ENCODE measurements around the gene ARL15. TPM values are rescaled to one million over a fixed set of nuclear protein-coding genes. Genes with fewer than 3 reads are reported as not detected.

Gene ARL15
- total RNA-seq, 4 donors from 2014 or later, result 10.6 to 24.0 (median 18.9) TPM

DNA sequence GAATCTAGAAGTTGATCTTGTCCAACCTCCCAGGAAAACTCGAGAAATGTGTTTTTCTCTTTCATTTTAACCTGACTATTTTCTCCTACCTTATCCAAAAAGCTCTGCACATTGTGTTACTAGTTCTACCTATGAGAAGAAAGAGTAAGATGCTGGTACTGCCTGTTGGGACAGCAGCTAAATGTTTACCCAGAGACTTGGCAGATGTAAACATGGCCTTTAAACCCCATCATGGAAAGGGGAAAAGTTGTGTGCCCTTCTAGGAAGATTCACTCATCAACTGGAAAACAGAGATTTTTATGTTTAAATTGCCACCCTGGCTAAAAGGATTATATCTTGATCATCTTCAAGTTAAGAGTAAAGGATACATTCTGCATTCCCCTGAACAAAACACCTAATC lies 3.5 kb downstream of the ARL15 start:
- WGBS, 2 donors (ENCODE audit: low coverage in 1 of 2), result 79 to 88% methylated on average over 1 of the region's 1 CpG
- ATAC-seq, result no peak

DNA sequence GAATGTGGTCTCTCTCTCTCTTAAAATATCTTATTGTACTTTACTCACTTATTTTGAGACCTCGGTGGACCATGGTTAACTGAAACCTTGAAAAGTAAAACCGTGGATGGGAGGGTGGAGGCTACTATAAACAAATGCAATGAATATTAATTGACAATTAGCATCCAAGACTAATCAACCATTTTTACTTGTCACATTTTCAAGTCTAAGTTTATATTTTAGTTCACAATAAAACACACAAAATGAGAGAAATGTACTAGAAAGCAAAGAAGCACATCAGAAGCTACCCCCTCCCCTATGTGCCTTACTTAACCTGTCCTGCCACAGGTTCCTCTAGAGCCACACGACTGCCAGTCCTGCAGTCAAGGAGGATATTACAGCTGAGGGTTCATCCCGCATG lies 4.6 kb downstream of the ARL15 start:
- H3K27ac ChIP-seq, result no peak overlapping the region
- no peaks in the 10 kb centered on the region for H3K9me3 ChIP-seq
- H3K4me3 ChIP-seq, result no peak overlapping the region
- peaks cover 0 to 31% (median 4%) of the 10 kb centered on the region in 3 donors for H3K4me1 ChIP-seq
- H3K27me3 ChIP-seq, result no peaks in the 10 kb centered on the region
- no peaks in the 10 kb centered on the region for H3K36me3 ChIP-seq
- no peak for TF ChIP-seq EP300 (IDR thresholded peaks at IDR 0.05)
- TF ChIP-seq POLR2A (IDR thresholded peaks at IDR 0.05), result no peak
- TF ChIP-seq, protein P1, sequence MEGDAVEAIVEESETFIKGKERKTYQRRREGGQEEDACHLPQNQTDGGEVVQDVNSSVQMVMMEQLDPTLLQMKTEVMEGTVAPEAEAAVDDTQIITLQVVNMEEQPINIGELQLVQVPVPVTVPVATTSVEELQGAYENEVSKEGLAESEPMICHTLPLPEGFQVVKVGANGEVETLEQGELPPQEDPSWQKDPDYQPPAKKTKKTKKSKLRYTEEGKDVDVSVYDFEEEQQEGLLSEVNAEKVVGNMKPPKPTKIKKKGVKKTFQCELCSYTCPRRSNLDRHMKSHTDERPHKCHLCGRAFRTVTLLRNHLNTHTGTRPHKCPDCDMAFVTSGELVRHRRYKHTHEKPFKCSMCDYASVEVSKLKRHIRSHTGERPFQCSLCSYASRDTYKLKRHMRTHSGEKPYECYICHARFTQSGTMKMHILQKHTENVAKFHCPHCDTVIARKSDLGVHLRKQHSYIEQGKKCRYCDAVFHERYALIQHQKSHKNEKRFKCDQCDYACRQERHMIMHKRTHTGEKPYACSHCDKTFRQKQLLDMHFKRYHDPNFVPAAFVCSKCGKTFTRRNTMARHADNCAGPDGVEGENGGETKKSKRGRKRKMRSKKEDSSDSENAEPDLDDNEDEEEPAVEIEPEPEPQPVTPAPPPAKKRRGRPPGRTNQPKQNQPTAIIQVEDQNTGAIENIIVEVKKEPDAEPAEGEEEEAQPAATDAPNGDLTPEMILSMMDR (IDR thresholded peaks at IDR 0.05), result no peak
- TF ChIP-seq POLR2AphosphoS5 (IDR thresholded peaks at IDR 0.05), result no peak
- 88 to 92% methylated on average over 3 to 4 of the region's 4 CpGs for WGBS, 2 donors (ENCODE audit: low coverage in 1 of 2)
- ATAC-seq, result no peak

More for the DNA sequence above, 3.5 kb downstream of the ARL15 start:
- TF ChIP-seq POLR2A (IDR thresholded peaks at IDR 0.05), result no peak
- TF ChIP-seq EP300 (IDR thresholded peaks at IDR 0.05), result no peak
- TF ChIP-seq, protein P1 (IDR thresholded peaks at IDR 0.05), result no peak
- no peak for TF ChIP-seq POLR2AphosphoS5 (IDR thresholded peaks at IDR 0.05)
- Histone ChIP-seq H3K4me3 (no peak overlapping the region), H3K27me3 (no peaks in the 10 kb centered on the region), H3K4me1 (peaks cover 4 to 27% (median 4%) of the 10 kb centered on the region in 3 donors), H3K27ac (no peak overlapping the region), H3K9me3 (no peaks in the 10 kb centered on the region), H3K36me3 (no peaks in the 10 kb centered on the region)

DNA sequence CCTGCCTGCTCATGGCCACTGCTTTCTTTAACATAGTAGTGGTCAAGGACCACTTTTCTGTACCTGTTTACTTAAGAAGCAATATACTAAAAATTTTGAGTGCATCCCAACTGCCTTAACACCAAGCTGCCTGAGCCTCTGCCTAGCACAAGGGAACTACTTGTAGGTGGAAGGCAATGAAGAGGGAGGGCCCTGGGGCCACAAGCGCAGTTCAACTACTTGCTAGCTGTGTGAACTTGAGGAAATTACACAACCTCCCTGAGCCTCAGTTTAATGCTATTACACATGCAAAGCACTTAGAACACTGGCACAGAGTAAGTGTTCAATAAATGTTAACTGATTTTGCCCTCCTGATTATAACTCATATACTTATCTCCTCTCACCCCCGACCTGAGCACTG lies 6.3 kb downstream of the ARL15 start:
- no peak for ATAC-seq
- no peak for TF ChIP-seq POLR2AphosphoS5 (IDR thresholded peaks at IDR 0.05)
- TF ChIP-seq, protein P1 (IDR thresholded peaks at IDR 0.05), result no peak
- TF ChIP-seq EP300 (IDR thresholded peaks at IDR 0.05), result no peak
- no peak for TF ChIP-seq POLR2A (IDR thresholded peaks at IDR 0.05)
- no peaks in the 10 kb centered on the region for H3K27me3 ChIP-seq
- H3K9me3 ChIP-seq, result no peaks in the 10 kb centered on the region
- 54 to 80% methylated on average over 1 to 2 of the region's 2 CpGs for WGBS, 2 donors (ENCODE audit: low coverage in 1 of 2)
- H3K27ac ChIP-seq, result no peak overlapping the region
- H3K36me3 ChIP-seq, result no peaks in the 10 kb centered on the region
- H3K4me1 ChIP-seq, result peaks cover 0 to 28% (median 4%) of the 10 kb centered on the region in 3 donors
- no peak overlapping the region for H3K4me3 ChIP-seq

DNA sequence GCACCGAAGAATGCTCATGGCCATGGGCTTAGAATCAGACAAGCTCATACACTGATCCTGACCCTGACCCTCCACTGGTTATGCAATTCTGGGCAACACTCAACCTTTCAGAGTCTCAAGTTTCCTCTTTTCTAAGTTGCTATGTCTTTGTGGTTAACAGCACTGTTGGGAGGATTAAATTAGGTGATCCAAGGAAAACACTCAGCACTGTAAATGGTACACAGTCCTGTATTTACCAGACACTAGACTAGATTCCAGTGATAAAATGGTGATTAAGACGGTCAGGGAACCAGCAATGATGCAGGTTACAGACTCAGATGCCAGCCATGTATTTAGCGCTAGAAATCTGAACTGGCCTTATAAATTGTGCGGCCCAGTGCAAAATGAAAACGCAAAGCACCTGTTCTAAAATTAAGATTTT lies 8.1 kb downstream of the ARL15 start:
- TF ChIP-seq POLR2AphosphoS5 (IDR thresholded peaks at IDR 0.05), result no peak
- TF ChIP-seq, protein P1 (IDR thresholded peaks at IDR 0.05), result no peak
- TF ChIP-seq EP300 (IDR thresholded peaks at IDR 0.05), result no peak
- TF ChIP-seq POLR2A (IDR thresholded peaks at IDR 0.05), result no peak
- H3K36me3 ChIP-seq, result no peaks in the 10 kb centered on the region

DNA sequence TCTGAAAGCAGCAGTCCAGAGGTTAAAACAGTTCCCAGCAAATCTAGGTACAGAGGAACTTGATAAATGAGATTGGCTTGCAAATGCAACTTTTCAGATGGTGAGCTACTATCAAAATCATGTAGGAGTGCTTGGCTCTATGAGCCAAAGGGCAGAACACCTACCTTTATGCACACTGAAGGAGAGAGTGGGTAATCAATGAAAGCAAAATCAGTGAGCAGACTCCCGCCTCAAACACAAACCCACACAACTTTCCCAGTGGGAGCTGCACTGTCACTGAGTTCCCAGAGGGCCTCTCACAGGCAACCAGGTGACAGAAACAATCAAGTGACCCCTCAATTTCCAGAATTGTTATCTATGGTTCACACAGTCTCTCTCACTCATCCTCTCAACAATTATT lies 8.5 kb downstream of the ARL15 start:
- Histone ChIP-seq H3K4me3 (no peak overlapping the region), H3K27me3 (no peaks in the 10 kb centered on the region), H3K36me3 (no peaks in the 10 kb centered on the region), H3K27ac (no peak overlapping the region), H3K9me3 (no peaks in the 10 kb centered on the region), H3K4me1 (peaks cover 0 to 14% (median 4%) of the 10 kb centered on the region in 3 donors)
- no peak for ATAC-seq
- 88 to 100% methylated on average over 1 of the region's 1 CpG for WGBS, 2 donors (ENCODE audit: low coverage in 1 of 2)
- no peak for TF ChIP-seq POLR2AphosphoS5 (IDR thresholded peaks at IDR 0.05)
- no peak for TF ChIP-seq EP300 (IDR thresholded peaks at IDR 0.05)
- no peak for TF ChIP-seq POLR2A (IDR thresholded peaks at IDR 0.05)
- TF ChIP-seq, protein P1 (IDR thresholded peaks at IDR 0.05), result no peak

More for the DNA sequence above, 8.1 kb downstream of the ARL15 start:
- peak; percentile 41 for ATAC-seq
- 86 to 88% methylated on average over 5 of the region's 5 CpGs for WGBS, 2 donors (ENCODE audit: low coverage in 1 of 2)
- H3K9me3 ChIP-seq, result no peaks in the 10 kb centered on the region
- peaks cover 0 to 14% (median 4%) of the 10 kb centered on the region in 3 donors for H3K4me1 ChIP-seq
- no peak overlapping the region for H3K27ac ChIP-seq
- H3K27me3 ChIP-seq, result no peaks in the 10 kb centered on the region
- no peak overlapping the region for H3K4me3 ChIP-seq
